Liver (tissue), 3 donors: Measurements from ENCODE around the gene HP.
A peak's percentile ranks its signal among the peaks of the same experiment; 100 is the strongest.

Experiments used
- GABPA ChIP-seq, 2 donors: IDR thresholded peaks in 1 of 2; conservative IDR thresholded peaks in 1 of 2; 2 replicates each; pipeline ENCODE4 v1.6.1; 2016; ENCODE audit warnings: antibody characterized with exemption in 2 of 2, mild to moderate bottlenecking in 1 of 2, moderate library complexity in 1 of 2
- RXRA ChIP-seq, 2 donors: IDR thresholded peaks; 2 replicates each; pipeline ENCODE4 v1.6.1; 2017 to 2018; ENCODE audit warnings: antibody characterized with exemption in 2 of 2, mild to moderate bottlenecking in 1 of 2
- TAF1 ChIP-seq: conservative IDR thresholded peaks from 2 replicates; pipeline ENCODE4 v1.6.1; 2016; ENCODE audit warnings: antibody characterized with exemption, mild to moderate bottlenecking
- YY1 ChIP-seq: IDR thresholded peaks from 2 replicates; pipeline ENCODE4 v1.6.1; 2016; ENCODE audit warnings: antibody characterized with exemption, mild to moderate bottlenecking
- ZBTB33 ChIP-seq: IDR thresholded peaks from 2 replicates; pipeline ENCODE4 v1.6.1; 2016; ENCODE audit warnings: antibody characterized with exemption
- TF ChIP-seq, protein P1 (sequence below): fragments of 150-350 bp; IDR thresholded peaks from 2 replicates; pipeline ENCODE4 v1.5.1; 2017; ENCODE audit warnings: improper control_type of control experiment, low read depth, low read length; ENCODE audit not compliant: missing input control
- donor health status: healthy.
- donor health status: healthy.

DNA sequence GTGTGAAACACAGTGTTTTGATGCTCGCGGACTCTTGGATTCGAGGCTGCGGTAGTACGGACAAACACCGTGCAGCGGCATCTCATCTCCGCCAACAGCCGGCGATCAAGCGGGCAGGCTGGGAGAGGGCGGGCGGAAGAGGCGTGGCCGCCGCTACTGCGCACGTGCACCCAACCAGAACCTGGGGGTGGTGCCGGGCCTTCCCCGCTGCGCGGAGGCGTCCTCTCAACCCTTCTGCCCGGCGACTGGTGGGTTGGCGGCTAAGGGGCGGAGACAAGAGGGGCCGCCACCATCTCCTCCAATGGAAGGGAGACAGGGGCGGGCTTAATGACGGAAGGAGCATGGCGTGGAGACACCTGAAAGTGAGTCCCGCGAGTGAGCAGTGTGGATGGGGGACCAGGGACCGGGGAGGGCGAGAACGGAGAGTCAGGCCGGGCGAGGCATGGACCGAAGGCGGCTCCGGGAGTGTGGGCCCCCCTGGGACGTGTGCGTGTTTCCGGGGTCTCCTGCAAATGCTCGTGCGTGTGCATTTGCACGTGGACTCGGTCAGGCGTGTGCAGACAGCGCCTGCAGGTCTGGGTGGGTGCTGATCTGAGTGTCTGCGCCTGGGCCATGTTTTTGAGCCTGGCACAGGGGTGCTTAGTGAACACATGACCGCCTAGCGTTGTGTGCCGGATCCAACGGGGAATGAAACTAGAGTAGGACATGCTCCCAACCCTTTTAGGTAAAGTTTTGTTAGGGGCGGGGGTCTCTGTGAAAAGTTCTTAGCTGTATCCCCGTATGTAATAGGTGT lies 45.7 kb upstream of the HP start, which contains the start of gene DHODH:
- TF ChIP-seq, protein P1, sequence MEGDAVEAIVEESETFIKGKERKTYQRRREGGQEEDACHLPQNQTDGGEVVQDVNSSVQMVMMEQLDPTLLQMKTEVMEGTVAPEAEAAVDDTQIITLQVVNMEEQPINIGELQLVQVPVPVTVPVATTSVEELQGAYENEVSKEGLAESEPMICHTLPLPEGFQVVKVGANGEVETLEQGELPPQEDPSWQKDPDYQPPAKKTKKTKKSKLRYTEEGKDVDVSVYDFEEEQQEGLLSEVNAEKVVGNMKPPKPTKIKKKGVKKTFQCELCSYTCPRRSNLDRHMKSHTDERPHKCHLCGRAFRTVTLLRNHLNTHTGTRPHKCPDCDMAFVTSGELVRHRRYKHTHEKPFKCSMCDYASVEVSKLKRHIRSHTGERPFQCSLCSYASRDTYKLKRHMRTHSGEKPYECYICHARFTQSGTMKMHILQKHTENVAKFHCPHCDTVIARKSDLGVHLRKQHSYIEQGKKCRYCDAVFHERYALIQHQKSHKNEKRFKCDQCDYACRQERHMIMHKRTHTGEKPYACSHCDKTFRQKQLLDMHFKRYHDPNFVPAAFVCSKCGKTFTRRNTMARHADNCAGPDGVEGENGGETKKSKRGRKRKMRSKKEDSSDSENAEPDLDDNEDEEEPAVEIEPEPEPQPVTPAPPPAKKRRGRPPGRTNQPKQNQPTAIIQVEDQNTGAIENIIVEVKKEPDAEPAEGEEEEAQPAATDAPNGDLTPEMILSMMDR, result no peak
- TF ChIP-seq GABPA (IDR thresholded peaks at IDR 0.05 in 1 of 2, conservative IDR thresholded peaks at IDR 0.05 in 1 of 2), result peak; percentile 39 to 88
- peak; percentile 68 for TF ChIP-seq TAF1
- TF ChIP-seq ZBTB33, result no peak
- TF ChIP-seq YY1, result peak; percentile 96
- peak; percentile 41 to 59 for TF ChIP-seq RXRA (IDR thresholded peaks at IDR 0.05)
